A549 treated with AZD2906 at 1 μM for 4 hours (cell line): ENCODE results near the gene NAP1L1. TPM values are rescaled to one million over a fixed set of nuclear protein-coding genes. Genes with fewer than 3 reads are reported as not detected.

ENCODE experiments used
- total RNA-seq: library from RNA; stranded (reverse); fragments of 200-300 nt; extraction: Qiagen RNA extraction; gene quantifications from 5 replicates; pipeline ENCODE4 v1.2.3, GENCODE V29; 2022

The NAP1L1 gene, protein sequence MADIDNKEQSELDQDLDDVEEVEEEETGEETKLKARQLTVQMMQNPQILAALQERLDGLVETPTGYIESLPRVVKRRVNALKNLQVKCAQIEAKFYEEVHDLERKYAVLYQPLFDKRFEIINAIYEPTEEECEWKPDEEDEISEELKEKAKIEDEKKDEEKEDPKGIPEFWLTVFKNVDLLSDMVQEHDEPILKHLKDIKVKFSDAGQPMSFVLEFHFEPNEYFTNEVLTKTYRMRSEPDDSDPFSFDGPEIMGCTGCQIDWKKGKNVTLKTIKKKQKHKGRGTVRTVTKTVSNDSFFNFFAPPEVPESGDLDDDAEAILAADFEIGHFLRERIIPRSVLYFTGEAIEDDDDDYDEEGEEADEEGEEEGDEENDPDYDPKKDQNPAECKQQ
- 587 to 691 TPM (median 628 TPM) in 5 replicates for total RNA-seq

DNA sequence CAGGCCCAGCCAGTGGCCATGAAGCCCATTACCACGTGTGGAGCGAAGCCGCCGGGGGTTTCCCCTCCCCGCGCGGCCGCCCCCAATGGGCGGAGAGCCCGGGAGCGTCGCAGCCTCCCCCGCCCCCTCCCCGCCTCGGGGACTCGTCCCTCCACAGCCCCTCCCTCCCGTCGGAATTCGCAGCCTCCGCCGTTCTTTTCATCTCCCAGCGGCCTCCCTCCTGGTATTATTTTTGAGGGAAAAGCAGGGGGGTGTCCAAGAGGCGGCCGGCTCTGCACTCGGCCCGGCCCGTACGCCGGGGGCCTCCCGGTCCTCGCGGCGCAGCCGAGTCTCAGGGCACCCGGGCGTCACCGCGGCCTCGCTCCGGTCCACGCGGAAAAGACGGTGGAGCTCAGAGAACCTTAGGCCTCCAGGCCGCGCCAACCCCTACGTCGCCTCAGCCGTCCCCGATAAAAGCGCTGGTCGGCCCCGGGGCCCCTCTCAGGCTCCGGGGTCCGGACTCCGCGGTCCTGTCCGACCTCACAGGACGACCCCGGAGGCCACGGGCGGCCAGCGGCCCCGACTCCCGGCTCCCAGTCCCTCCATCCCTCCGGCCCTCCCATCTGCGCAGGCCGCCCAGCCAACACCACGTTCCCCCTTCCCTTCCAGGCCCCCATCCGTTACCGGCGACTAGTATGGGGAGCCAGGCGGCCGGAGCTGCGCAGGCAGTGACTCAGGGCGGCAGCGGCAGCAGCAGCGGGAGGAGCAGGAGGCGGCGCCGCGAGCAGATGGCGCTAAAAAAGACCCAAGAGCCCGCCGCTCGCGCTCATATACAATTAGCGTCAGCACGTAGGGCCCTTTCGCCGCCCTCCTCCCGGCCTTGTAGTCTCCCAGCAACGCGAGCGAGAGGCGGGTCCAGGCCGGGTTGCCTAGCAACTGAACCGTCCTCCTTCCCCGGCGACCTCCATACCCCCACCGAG lies at the start of gene NAP1L1:
TSS of gene NAP1L1 (minus strand) at position 782 of the 959 bp plus-strand sequence. CDS start 10,466 bp downstream, outside the sequence.

DNA sequence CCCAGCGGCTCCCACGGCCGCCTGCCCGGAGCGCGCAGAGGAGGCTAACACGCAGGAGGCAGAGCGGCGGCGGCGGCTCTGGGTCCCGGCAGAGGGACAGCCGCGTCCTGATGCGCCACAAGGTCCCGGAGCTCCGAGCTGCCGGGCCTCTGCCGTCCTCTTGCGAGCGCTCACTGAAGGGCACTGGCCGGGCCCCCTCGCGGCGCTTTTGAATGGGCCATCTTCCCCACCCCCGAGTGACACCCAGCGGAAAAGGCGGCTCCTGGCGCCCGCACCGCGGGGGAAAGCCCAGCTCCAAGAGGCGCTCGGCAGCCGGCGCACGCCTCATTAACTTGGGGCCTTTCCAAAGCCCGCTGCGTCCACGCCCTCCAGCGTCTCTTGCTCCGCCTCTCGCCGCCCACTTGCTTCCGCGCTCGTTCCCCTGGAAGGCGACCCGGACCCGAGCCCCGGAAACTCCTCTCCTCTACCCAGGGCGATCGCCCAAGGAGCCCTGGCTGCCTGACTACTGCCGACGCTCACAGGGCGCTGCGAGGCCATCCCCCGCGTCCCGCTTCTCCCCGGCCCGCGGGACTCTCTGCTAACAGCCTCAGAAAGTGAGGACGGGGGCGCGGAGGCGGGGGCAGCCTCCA lies 53.0 kb downstream of the NAP1L1 start, which contains the start of gene PHLDA1:
TSS of gene PHLDA1 (minus strand) at position 363 of the 629 bp plus-strand sequence.

Other genes with a start within 250 kb of the NAP1L1 start
- gene PHLDA1, start 52.9 kb downstream of the NAP1L1 start, total RNA-seq, result 21.7 to 33.9 TPM (median 30.4 TPM) in 5 replicates